CD1c-positive myeloid dendritic cell (primary cell): Measurements from ENCODE around the gene KDM7A.
"Not testable (repeated sequence)": the region's sequence is repeated elsewhere in the genome, so short reads cannot be mapped to it uniquely, and the experiment has no call there.

Experiments
- DNase-seq: peaks from one replicate; pipeline ENCODE4 v3.0.0-alpha.2; 2016; ENCODE audit errors: extremely low spot score

The KDM7A gene

DNA sequence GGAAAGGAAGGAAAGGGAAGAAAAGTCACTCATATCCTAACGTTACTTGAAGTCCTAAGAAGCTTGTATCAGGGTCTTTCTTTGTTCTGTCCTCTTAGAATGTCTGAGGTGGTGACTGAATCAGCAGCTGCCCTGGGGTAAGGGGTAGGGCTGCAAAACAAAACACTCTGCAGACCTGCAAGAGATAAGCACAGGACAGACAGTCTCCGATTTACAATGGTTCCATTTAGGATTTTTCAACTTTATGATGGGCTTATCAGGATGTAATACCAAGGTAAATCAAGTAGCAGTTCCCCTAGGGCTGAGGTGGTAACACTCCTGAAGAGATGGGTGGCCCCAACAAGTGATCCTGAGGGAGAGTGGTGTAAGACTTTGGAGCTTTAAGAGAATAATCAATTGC, 16.5 kb downstream of the KDM7A start:
- no peak for DNase-seq

DNA sequence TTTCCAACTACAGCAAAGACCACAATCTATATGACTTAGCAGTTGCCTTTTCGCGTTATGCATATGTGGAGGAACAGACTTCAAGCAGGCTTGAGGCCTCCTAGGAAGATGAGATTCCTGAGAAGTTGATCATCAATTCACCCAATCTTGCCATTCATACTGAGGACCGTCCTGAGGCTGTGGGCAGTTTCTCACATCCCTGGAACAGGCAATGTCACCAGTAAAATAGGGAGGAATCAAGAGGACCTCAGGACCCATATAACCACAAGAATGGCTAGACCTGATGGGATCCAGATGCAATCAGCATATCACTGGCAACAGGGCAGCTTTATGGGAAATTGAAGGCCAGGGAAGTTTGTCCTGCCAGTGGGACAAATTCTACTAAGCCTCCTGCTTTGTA, 17.3 kb downstream of the KDM7A start:
- no peak for DNase-seq

DNA sequence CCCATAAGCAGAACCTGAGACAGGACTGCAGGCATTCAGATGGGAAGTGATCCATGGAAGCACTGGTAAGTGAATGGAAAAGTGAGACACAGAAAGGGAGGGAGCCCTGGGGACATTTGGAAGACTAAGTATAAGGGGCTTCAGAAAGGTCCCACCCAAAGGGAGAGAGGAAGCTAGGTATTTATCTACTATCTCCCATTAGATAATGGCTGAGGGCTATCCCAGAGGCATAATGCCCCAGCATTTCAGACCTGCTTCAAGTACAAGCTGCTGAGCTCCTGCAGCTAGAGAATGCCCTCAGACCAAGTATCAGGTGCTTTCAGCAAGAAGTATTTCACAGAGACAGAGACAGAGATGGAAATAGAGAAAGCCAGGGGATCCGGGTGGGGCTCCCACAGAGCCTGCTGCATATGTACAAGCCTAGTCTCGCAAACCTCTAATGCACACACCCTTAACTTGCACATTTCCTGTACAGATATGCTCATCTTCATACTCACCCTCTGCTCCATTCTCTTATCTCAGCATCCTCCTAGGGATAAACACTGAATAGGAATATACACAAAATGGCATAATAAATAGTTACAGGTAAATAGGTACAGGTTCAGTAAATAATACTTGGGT, 20.2 kb downstream of the KDM7A start:
- DNase-seq = no peak

DNA sequence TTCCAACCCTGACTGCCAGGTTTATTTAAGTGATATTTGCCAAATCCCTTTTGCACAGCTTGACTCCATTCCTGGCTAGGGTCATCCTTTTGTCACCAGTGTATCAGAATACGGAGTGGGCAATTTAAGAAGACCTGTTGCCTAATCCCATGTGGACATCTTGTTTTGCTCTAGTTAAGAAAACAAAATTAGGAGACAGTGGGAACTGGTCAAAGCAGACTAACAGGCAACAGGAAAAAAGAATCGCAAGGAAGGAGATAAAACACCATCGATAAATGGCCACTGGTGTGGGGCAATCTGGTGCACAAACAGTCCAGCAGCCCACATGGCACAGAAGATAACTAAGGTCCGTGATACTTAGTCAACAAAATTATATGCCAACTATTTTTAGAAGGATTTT, 21.4 kb downstream of the KDM7A start:
- DNase-seq = no peak

DNA sequence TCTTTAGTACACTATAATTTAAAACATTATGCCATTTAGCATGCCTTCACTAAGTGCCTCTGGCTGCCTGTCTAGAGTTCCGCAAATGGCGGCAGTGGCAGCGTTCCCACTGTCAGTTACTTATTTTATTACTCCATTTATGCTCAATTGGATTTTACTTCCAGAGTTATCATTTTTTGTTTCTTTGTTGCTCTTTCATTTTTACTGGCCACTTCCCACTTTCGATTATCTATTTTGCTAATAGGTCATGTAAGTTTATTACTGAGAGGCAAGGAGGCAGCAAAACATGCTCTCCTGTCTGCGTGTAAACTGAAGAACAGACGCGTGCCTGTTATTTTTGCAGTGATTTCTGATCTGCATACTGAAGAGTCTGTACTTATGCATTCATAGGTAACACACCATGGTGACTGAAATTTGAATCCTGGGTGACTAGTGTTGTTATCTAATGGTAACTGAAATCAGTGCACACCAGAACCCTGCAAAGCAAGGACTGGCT, 23.1 kb downstream of the KDM7A start:
- peak; percentile 14 for DNase-seq

DNA sequence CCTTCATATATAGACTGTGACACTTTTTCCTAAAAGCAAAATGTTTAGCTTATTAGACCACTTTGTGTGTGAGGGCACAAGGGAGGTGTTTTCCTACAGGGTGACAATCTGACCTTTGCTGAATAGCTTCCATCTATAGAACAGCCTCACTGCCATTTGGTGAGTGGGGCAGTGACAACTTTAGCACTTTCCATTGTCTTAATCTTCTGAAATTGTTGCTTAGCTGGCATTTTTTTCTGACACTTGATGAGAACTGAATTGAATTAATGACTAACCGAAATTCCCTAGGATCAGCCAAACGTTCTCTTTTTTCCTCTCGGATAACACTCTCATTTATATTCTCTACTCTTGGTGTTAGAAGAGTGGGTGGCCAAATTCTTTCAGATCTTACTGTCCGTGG, 30.2 kb downstream of the KDM7A start:
- DNase-seq = no peak

DNA sequence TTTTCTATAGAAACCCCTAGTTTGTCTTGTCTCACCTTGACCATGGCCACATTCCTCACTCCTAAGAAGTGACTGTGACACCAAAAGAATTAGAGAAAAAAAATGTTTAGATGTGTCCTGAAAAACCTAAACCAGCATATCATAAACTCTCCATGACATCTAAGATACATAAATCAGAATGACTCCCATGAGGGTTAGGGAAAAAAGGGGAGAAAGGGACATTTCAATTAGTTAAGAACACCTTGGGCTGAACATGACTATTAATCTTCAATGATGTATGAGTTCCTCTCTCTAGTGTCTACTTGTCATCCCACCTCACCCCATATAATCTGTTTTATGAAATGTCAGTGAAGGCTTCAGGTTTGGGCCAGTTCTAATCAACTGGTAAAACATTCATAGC, 31.1 kb downstream of the KDM7A start:
- DNase-seq = no peak

DNA sequence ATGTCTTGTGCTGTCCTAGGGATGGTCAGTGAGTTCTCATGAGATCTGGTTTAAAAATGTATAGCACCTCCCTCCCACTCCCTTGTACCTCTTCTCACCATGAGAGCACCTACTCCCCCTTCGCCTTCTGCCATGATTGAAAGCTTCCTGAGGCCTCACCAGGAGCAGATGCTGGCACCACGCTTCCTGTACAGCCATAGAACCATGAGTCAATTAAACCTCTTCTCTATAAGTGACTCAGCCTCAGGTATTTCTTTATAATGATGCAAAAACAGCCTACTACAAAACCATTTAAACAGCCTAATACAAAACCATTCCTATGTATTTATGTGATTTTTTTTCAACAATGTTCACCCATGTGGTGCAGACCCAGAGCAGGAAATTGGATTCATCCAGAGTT, 32.0 kb downstream of the KDM7A start:
- DNase-seq = no peak

DNA sequence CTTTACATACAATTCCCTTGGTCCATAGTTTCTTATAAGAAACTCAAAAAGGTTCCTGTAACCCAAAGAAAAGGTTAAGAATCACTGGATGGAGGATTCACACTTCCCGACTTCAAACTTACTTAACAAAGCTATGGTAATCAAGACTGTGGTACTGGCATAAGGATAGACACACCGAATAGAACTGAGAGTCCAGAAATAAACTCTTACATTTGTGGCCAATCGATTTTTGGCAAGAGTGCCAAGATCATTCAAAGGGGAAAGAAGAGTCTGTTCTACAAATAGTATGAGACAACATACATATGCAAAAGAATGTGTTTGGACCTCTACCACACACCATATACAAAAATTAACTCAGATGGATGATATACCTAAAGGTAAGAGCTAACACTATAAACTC, 32.8 kb downstream of the KDM7A start:
- DNase-seq = no peak

DNA sequence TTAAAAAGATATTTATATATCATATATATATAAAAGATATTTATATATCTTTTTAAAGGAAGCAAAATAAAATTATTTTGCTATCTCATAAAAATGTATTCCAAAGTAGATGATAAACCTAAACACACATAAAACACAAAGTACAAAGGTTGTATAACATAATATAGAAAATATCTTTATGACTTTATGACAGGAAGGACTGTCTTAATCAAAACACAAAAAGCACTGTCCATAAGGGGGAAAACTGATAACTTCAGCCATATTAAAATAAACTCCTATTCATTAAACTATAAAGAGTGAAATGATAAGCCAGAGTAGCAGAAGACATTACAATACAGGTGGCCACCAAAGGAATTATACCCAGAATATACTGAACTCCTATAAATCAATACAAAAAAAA, 34.8 kb downstream of the KDM7A start:
- DNase-seq = no peak

DNA sequence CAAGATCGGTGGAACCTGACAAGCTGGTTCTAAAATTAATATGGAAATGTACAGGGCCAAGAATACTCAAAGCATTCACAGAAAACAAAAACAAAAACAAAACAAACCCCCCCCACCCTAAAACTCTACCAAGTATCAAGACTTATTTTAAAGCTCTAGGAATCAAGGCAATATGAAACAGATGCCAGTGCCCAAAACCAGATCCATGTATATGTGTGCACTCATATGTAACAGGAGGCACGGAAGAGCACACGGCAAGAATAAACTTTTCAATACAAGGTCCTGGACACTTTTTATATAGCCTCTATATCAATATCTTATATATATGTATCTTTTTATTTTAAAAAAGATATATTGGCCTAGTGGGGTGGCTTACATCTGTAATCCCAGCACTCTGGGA, 35.5 kb downstream of the KDM7A start:
- no peak for DNase-seq

DNA sequence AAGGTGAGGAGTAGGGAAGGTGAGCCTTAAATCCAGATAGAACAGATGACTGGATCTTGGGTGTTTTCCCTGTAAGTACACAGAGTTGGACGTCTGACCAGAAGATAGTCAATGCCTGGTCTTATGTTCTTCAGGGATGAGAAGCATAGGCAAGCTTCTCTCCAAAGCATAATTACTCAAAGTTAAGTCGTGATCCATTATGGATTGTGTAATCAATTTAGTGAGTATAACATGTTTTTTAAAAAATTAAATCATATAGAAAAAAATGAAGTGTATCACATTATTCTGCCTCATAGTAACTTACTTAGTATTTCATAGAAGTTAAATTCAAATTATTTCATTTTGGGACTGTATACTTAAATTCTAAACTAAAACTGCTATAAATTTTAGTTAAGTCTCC, 39.7 kb downstream of the KDM7A start:
- DNase-seq = no peak

DNA sequence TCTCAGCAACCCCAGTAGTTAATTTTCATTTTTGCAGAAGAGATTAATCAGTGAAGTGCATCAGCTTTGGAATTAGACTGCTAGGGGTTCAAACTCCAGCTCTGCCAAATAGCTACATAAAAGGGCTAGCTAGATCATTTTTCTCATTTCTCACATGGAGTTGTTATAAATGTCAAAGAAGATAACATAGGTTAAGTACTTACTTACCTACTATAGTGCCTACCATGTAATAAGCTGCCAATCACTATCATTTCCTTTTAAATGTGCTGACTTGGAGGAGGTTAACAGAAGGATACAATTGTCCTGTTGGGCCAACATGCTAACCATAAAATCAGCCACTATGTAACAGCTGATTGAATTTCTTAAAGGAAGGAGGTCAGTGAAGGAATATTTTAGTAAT, 40.7 kb downstream of the KDM7A start:
- DNase-seq = no peak

DNA sequence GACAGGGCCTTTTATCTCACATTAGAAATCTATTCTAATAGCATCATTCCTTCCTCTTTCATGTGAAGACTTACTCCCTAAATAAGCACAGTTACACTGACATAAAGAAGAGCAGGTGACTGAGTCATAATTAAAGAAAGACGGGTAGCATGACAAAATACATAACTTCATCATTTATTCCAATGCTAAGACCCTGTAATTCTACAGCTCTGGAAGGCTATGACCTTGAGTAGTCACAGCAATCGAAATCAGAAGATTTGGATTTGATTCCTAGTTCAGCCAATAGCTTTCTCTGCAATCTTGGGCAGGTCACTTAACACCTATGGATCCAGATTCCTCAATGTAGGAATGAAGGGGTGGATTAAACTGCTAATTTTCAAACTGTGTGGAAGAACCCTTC, 42.7 kb downstream of the KDM7A start:
- no peak for DNase-seq

DNA sequence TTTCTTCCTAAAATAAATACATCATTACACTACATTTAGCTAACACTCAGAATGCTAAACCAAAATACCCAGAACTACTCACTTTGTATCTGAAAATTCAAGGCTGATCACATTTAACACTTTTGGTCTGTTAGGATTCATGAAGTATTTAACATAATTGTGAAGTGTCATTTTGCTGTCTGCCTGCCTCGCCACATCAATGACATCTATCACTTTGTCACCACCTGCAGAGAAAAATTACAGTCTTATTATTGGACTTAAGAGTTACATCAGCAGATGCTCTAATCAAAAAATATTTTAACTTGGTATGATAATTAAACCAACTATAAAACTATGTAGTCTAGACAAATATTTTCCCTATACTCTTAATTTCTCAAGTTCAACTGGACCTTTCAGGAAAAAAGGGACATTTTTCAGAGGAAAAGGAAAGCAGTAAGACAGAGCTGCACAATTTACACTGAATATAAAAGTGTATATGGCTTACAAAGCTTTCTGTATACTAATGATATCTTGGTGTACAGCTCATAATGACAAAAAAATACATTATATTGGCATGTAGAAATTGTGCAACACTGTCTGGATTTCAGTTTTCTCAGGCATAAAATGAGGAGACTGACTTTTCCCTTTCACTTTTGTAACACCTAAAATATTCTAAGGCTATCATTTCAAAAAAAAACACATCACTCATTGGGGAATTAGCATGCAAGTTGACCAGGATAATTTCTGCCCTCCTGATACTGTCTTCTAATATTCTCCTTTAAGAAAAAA, 49.2 kb downstream of the KDM7A start:
- DNase-seq = no peak

DNA sequence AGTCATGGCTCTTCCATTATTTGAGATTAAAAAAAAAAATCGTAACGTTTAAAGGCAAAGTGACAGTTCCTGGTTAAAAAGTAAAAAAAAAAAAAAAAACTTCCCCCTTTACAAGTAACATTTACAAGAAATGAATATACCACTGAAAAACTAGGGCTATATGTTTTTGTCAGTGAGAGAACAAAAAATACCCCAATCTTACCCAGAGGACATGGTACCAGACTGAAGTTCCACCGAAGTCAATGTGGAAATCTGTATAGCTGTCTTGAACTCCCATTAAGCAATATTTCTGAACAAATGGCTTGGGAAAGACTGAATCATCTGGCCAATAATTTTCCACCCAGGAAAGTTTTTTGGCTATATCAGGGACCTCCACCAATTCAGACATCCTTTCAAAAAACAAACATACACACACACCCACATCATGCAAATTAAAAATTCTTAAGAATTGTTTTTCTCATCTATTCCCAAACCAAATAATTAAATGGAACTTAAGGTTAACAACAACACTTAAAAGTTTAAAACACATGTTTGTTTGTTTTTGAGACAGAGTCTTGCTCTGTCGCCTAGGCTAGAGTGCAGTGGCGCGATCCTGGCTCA, 50.2 kb downstream of the KDM7A start:
- DNase-seq = no peak

DNA sequence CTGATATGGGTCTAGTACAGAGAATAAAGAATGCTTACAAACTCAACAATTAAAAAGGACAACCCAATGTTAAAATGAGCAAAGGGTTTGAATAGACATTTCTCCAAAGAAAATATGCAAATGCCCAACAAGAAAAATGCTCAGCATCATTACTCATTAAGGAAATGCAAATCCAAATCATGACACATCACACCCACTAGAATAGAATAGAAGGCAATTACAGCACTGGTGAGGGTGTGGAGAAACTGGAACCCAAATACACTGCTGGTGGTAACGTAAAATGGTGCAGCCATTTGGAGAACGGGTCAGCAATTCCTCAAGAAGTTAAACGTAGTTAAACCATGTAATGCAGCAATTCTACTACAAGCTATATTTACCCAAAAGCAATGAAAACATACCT, 53.8 kb downstream of the KDM7A start:
- no peak for DNase-seq

DNA sequence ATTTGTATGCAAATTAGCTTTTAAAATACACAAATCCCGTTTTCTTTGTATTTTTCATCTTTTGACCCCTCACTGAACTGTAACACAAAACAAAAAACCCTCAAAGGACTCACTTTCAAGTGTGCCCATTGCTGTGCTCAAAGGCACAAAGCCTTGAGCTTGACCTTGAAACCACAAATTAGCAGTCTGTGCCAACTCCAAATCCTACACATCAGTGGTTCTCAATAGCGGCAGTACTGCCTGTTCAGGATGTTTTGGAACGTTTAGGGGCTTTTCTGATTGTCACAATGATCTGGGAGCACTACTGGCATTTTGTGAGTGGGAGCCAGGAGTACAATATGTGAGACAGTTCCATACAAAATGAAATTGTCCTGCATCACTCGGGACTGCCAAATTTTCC, 55.5 kb downstream of the KDM7A start:
- DNase-seq = no peak

DNA sequence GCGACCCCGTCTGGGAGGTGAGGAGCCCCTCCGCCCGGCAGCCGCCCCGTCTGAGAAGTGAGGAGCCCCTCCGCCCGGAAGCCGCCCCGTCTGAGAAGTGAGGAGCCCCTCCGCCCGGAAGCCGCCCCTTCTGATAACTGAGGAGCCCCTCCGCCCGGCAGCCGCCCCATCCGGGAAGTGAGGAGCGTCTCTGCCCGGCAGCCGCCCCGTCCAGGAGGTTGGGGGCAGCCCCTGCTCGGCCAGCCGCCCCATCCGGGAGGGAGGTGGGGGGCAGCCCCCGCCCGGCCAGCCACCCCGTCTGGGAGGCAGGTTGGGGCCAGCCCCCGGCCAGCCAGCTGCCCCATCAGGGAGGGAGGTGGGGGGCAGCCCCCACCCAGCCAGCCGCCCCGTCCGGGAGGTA, 62.0 kb downstream of the KDM7A start:
- DNase-seq = not testable (repeated sequence)

DNA sequence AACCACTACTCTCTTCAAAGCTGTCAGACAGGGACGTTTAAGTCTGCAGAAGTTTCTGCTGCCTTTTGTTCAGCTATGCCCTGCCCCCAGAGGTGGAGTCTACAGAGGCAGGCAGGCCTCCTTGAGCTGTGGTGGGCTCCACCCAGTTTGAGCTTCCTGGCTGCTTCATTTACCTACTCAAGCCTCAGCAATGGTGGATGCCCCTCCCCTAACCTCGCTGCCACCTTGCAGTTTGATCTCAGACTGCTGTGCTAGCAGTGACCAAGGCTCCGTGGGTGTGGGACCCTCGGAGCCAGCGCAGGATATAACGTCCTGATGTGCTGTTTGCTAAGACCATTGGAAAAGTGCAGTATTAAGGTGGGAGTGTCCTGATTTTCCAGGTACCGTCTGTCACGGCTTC, 68.0 kb downstream of the KDM7A start:
- not testable (repeated sequence) for DNase-seq

DNA sequence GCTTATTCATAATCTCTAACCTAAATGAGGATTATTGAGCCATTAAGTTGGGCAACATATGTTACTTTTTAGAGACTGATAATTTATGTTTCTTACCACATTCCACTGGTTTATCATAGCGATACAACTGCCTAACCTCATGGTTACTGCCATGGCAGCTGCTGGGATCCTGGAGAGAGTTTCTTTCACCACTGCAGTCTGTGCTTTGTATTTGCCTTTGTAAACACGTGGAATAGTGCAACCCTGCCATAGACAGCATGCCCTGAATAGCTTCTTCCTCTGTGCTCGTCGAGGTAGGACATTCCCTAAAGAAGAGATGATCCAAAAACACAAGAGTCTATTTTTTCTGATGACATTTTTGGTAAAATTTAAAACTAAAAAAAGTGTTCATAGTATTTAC, 80.3 kb downstream of the KDM7A start:
- no peak for DNase-seq

DNA sequence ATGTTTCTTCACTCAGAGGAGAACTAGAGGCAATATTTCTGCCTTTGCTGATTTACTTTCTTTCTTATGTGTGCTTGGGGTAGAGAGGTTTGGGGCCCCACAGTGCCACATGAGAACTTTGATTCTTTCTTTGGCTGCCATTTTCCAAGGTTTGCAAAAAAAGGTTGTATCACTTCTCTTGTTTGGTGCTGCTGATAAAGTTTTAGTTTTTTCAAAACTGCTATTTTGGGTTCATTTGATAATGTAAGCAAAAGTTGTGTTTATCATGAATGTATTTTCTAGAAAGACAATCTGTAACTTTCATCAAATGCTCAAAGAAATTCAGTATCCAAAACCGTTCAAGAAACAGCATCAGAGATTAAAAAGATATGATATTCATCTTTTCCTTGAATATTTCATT, 83.4 kb downstream of the KDM7A start:
- DNase-seq = no peak

DNA sequence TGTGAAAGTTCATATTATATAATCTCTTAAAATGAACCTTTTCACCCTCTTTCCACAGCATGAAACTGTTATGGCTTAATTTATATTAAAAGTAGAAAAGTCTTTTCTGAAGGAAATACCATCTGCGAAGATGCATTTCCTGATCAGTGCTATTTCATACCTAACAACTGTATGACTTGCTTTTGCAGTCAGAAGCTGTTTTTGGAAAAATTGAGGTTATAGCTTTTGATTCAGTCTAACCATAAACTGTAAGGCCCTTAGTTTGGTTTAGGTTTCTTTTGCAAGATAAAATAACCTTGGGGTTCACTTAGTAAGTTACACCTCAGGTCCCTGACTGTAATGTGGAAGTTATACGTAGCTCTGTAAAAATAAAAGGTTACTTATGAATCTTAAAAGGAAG, 91.3 kb downstream of the KDM7A start:
- no peak for DNase-seq
